ENCODE data around the gene MS4A4A.

DNA sequence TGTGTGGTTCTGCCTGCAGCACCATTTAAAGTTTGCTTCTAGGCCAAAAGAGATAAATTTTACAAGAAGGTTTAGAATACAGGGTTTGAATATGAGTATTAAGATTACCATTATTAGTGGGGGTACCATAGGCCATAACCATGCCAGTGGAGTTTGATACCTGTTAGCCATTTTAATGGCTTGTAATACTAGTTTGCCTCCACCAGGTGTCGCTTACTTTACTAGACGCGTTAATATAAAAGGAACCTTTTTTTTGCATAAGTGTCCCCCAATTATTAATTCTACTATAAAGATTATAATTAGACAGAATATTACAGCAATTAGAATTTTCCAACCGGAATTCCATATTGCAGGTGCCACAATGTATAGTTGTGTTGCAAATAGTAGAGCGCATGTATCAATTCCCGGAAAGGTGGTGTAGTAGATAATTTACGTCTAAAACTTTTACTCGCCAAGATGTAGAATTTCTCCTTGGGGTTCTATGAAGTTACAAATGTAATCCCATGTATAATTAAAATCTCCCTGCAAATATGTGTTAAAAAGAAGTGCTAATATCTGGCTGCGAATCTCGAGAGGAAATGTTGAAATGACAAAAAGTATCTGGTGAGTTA lies 62.7 kb downstream of the MS4A4A start:
- TF ChIP-seq, protein P1, sequence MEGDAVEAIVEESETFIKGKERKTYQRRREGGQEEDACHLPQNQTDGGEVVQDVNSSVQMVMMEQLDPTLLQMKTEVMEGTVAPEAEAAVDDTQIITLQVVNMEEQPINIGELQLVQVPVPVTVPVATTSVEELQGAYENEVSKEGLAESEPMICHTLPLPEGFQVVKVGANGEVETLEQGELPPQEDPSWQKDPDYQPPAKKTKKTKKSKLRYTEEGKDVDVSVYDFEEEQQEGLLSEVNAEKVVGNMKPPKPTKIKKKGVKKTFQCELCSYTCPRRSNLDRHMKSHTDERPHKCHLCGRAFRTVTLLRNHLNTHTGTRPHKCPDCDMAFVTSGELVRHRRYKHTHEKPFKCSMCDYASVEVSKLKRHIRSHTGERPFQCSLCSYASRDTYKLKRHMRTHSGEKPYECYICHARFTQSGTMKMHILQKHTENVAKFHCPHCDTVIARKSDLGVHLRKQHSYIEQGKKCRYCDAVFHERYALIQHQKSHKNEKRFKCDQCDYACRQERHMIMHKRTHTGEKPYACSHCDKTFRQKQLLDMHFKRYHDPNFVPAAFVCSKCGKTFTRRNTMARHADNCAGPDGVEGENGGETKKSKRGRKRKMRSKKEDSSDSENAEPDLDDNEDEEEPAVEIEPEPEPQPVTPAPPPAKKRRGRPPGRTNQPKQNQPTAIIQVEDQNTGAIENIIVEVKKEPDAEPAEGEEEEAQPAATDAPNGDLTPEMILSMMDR (IDR thresholded peaks at IDR 0.05) = peak in 6 of 7 experiments; percentile 32 to 56 (median 36)
- TF ChIP-seq POLR2A (IDR thresholded peaks at IDR 0.05) = no peak

All from body of pancreas (tissue), 4 donors.